Muscle of leg (tissue), 11 donors: ENCODE measurements around the gene SPATS2. TPM values are rescaled to one million over a fixed set of nuclear protein-coding genes. Genes with fewer than 3 reads are reported as not detected.
"Not testable (repeated sequence)": the region's sequence is repeated elsewhere in the genome, so short reads cannot be mapped to it uniquely, and the experiment has no call there.

Source experiments
- DNase-seq: peaks from one replicate; pipeline ENCODE4 v3.0.0; 2013
- H3K27ac ChIP-seq: one replicate; pipeline ENCODE4 v1.5.1; 2013; ENCODE audit warnings: mild to moderate bottlenecking, low read length, control low read depth
- H3K27me3 ChIP-seq: one replicate; pipeline ENCODE4 v1.6.1; 2013; ENCODE audit warnings: low read length; ENCODE audit not compliant: control insufficient read depth, insufficient read depth
- H3K36me3 ChIP-seq: one replicate; pipeline ENCODE4 v1.6.1; 2013; ENCODE audit warnings: low read length; ENCODE audit not compliant: control insufficient read depth, insufficient read depth
- H3K4me1 ChIP-seq: one replicate; pipeline ENCODE4 v1.6.1; 2013; ENCODE audit warnings: low read length; ENCODE audit not compliant: control insufficient read depth, insufficient read depth
- H3K4me3 ChIP-seq: one replicate; pipeline ENCODE4 v1.5.1; 2013; ENCODE audit warnings: low read length, control low read depth
- H3K9me3 ChIP-seq: replicated peaks from 2 replicates; pipeline ENCODE4 v1.6.1; 2013; ENCODE audit warnings: low read depth, low read length; ENCODE audit not compliant: control insufficient read depth
- WGBS: methylation state at CpG from one replicate; pipeline ENCODE4 v1.1.5; 2013; ENCODE audit warnings: missing lambda C conversion rate; ENCODE audit not compliant: insufficient coverage; 5-methylcytosine and 5-hydroxymethylcytosine counted together
- polyA plus RNA-seq, 8 donors: library from polyadenylated mRNA; unstranded; fragments of 120-200 nt; gene quantifications; one replicate each; pipeline versions ENCODE4 v1.2.1 to v1.2.3, GENCODE V29; 2013; ENCODE audit warnings: inconsistent platforms in 1 of 8, low replicate concordance in 1 of 8; ENCODE audit not compliant: insufficient read length in 8 of 8, insufficient read depth in 1 of 8
- total RNA-seq: library from RNA; stranded (reverse); fragments of 120-200 nt; gene quantifications from one replicate; pipeline ENCODE4 v1.2.4, GENCODE V29; 2013

The SPATS2 gene
- total and polyA plus RNA-seq, 9 donors = 18.8 to 42.1 (median 29.2) TPM

DNA sequence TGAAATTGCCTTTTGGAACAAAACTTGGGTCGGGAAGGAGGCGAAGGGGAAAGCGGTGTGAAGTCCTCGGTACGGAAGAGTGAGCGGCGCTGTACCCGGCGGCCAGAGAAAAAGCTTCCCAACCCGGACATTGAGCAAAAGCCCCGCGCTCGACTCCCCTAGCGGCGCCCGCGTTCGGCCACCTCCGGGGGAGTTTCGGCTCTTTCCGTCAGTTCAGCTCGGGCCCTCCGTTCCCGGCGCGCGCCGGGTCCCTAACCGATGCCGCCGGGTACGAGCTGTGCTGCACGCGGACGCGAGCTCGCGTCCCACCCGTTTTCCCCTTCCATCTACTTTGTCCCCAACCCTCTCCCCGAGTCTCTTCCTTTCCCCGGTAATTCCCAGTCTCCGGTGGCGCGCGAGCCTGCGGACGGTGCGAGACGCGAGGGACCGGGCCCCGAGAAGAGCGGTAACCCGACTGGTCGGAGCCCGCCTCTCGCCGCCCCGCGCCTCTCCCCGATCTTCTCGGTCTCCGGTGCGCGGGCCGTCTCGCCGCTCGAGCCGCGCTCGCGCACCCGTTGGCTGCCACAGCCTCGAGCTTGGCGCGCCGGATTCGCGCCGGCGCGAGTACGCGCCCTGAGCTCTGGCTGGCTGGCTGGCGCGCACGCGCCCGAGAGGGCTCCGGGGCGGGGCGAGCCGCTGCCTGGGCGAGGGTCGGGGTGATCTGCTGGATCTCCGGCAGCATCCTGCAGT lies 446 bp upstream of the SPATS2 start:
- under 1% methylated on average over 95 of the region's 97 CpGs for WGBS
- peak; percentile 98 for DNase-seq
- H3K36me3 ChIP-seq = no peaks in the 10 kb centered on the region

DNA sequence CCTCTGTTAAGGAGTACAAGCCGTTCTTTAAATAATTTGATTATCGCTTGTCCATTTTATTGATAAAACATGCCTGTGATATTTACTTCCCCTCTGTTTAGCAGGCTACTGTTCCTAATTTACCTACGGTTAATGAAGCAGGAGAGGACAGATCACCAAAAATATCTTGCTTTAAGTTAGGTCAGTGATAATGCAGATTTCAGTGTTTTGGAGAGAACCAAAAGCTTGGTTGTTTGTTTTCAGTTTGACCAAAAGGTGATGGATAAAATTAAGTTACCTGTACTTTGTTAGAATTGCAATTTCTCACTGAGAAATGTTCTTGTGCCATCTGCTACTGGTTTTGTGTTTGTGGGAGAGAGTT lies 958 bp downstream of the SPATS2 start:
- DNase-seq = no peak
- Histone ChIP-seq H3K27me3 (no peaks in the 10 kb centered on the region), H3K4me3 (peak overlapping the region; percentile 86), H3K9me3 (no peaks in the 10 kb centered on the region), H3K36me3 (no peaks in the 10 kb centered on the region), H3K4me1 (peaks cover 11% of the 10 kb centered on the region), H3K27ac (peak overlapping the region; percentile 98)
- WGBS = no CpG with 5 or more reads among the region's 3 CpGs

More for the DNA sequence above, 446 bp upstream of the SPATS2 start:
- Histone ChIP-seq H3K4me1 (peaks cover 11% of the 10 kb centered on the region), H3K9me3 (no peaks in the 10 kb centered on the region), H3K4me3 (peak overlapping the region; percentile 86), H3K27me3 (no peaks in the 10 kb centered on the region), H3K27ac (peak overlapping the region; percentile 98)

DNA sequence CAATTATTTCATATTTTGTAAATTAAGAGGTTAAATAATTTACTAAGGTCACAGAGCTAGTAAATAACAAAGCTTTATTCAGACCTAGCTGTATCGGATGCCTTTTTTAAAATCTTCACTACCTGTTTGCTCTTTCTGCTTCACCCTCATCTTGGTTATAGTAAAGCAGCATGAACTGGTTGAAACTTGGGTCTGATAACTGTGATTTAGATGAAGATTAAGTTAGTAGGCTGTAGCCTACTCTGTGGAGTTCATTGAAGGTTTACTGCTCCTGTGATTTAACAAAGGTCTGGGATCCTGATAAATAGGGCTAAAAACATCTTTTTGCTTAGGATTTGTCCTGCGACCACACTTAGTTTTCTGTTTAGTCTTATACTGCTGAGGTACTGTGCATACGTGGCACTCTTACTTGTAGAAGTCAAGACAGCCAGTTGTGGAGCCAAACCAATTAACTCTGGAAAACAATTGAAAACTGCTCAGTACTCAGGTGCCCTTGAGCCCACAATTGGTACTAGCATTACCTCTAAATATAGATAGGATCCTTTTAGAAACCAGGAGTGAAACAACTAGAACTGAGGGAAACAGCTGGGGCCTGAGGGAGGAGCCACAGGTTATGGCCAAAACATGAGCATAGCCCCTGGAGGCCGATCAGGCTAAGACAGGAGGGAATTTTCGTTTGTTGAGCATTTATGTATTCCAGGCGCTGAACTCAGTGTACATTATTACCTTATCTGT lies 2.3 kb downstream of the SPATS2 start:
- Histone ChIP-seq H3K4me3 (no peak overlapping the region), H3K9me3 (no peaks in the 10 kb centered on the region), H3K4me1 (peaks cover 11% of the 10 kb centered on the region), H3K27me3 (no peaks in the 10 kb centered on the region), H3K36me3 (no peaks in the 10 kb centered on the region), H3K27ac (peak overlapping the region; percentile 78)
- DNase-seq = peak; percentile 82
- WGBS = 20% methylated on average over 1 of the region's 6 CpGs

DNA sequence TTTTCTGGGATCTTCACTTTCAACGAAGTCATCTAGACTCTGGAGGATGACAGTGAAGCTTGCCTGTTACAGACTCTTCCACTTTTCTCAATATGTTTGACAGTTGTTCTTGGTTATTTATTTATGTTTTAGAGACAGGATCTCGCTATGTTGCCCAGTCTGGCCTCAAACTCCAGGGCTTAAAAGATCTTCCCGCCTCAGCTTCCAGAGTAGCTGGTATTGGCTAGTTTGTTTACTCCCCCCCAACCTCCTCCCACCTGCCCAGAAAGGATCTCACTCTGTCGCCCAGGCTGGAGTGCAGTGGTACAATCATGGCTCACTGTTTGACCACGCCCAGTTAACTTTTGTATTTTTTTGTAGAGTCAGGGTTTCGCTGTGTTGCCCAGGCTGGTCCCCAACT lies 3.3 kb downstream of the SPATS2 start:
- Histone ChIP-seq H3K36me3 (no peaks in the 10 kb centered on the region), H3K4me1 (peaks cover 11% of the 10 kb centered on the region), H3K4me3 (no peak overlapping the region), H3K27me3 (no peaks in the 10 kb centered on the region), H3K27ac (no peak overlapping the region), H3K9me3 (no peaks in the 10 kb centered on the region)
- DNase-seq = no peak
- WGBS = 100% methylated on average over 2 of the region's 6 CpGs

DNA sequence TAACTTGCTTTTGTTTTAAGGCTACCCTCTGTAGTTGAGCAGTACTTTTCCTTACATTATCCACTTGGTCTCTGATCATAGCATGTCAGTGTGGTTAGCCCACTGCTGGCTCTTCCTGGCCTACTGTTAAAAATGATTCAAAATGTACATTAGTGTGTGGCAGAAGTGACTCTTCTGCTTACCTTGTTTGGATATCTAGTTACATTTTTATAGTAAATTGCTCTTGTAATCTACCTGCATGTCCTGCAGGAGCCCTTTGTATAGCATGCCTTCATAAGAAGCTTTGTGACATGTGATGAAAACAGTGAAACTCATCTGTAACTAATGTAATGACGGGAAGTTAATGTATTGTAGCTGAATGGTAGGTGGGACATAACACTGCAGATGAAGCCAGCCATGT lies 8.1 kb downstream of the SPATS2 start:
- Histone ChIP-seq H3K27ac (no peak overlapping the region), H3K9me3 (no peaks in the 10 kb centered on the region), H3K4me1 (no peaks in the 10 kb centered on the region), H3K27me3 (no peaks in the 10 kb centered on the region), H3K4me3 (no peak overlapping the region), H3K36me3 (no peaks in the 10 kb centered on the region)
- DNase-seq = no peak
- WGBS = 71% methylated on average over 1 of the region's 1 CpG

DNA sequence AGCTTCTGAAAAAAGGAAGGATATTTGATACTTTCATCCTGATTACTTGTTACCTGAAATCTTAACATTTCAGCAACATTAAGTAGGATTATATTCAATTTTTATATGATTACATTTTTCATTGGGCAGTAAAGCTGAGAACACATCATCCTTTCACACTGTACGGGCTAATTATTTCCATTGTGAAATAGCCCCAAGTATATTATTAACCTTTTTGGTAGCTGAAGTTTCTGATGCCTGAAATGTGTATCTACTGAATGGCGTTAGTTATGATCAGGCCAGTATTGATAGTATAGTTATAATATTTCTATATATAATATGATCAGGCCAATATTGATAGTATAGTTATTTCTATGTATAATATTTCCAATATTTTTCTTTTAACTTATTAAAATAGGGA lies 10.1 kb downstream of the SPATS2 start:
- no peaks in the 10 kb centered on the region for H3K9me3 ChIP-seq
- no peaks in the 10 kb centered on the region for H3K36me3 ChIP-seq
- H3K27me3 ChIP-seq = no peaks in the 10 kb centered on the region
- no peaks in the 10 kb centered on the region for H3K4me1 ChIP-seq
- no peak overlapping the region for H3K4me3 ChIP-seq
- no peak for DNase-seq
- H3K27ac ChIP-seq = no peak overlapping the region
- WGBS = no CpG with 5 or more reads among the region's 2 CpGs

DNA sequence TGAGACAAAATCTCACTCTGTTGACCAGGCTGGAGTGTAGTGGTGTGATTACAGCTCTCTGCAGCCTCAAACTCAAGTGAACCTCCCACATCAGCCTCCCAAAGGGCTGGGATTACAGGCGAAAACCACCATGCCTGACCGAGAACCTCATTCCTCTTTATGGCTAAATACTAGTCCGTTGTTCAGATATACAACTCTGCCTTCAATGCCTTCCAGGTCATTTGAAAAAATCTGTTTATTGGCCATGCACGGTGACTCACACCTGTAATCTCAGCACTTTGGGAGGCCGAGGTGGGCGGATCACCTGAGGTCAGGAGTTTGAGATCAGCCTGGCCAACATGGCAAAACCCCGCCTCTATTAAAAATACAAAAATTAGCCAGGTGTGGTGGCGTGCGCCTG lies 12.9 kb downstream of the SPATS2 start:
- not testable (repeated sequence) for H3K9me3 ChIP-seq, H3K4me1 ChIP-seq, H3K27ac ChIP-seq, H3K36me3 ChIP-seq, H3K27me3 ChIP-seq, DNase-seq, H3K4me3 ChIP-seq
- WGBS = 94% methylated on average over 8 of the region's 9 CpGs

DNA sequence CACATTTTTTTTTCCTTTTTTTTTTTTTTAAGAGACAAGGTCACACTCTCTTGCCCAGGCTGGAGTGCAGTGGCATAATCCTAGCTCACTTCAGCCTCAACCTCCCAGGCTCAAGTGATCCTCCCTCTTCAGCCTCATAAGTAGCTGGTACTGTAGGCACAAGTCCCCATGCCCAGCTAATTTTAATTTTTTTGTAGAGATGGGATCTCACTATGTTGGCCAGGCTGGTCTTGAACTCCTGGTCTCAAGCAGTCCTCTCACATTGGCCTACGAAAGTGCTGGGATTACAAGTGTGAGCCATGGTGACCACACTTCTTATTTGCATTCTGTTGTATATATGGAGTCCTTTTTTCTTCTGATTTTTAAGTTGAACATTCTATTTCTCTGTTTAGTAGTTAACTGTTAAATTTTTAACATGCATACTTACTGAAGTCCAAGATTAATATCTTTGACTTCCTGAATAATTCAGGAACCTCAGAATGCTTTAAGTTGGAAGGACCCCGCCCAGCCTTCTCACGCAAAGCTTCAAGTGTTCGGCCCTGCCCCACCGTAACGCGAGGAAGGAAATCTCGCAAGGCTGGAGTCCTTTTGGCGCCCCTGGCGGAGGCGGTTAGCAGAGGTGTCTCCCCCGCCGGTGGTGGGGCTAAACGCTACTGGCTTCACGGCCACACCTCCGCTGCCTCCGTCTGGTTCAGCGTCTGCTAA lies 21.6 kb downstream of the SPATS2 start:
- no peaks in the 10 kb centered on the region for H3K36me3 ChIP-seq
- H3K4me3 ChIP-seq = no peak overlapping the region
- H3K9me3 ChIP-seq = no peaks in the 10 kb centered on the region
- 58% methylated on average over 17 of the region's 18 CpGs for WGBS
- DNase-seq = no peak
- no peak overlapping the region for H3K27ac ChIP-seq
- H3K4me1 ChIP-seq = no peaks in the 10 kb centered on the region
- H3K27me3 ChIP-seq = no peaks in the 10 kb centered on the region

DNA sequence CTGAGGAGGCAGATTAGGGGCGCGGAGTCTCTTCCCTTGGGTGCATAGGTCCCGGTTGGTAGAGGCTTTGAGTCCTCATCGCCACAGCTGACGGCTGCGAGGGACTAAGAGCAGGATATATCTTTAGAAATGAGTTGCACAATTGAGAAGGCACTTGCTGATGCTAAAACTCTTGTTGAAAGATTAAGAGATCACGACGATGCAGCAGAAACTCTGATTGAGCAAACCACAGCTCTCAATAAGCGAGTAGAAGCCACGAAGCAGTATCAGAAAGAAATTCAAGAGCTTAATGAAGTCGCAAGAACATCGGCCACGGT lies 22.1 kb downstream of the SPATS2 start:
- no peaks in the 10 kb centered on the region for H3K9me3 ChIP-seq
- no peaks in the 10 kb centered on the region for H3K27me3 ChIP-seq
- H3K4me3 ChIP-seq = no peak overlapping the region
- no peaks in the 10 kb centered on the region for H3K4me1 ChIP-seq
- H3K27ac ChIP-seq = no peak overlapping the region
- 76% methylated on average over 9 of the region's 13 CpGs for WGBS
- H3K36me3 ChIP-seq = no peaks in the 10 kb centered on the region
- no peak for DNase-seq

DNA sequence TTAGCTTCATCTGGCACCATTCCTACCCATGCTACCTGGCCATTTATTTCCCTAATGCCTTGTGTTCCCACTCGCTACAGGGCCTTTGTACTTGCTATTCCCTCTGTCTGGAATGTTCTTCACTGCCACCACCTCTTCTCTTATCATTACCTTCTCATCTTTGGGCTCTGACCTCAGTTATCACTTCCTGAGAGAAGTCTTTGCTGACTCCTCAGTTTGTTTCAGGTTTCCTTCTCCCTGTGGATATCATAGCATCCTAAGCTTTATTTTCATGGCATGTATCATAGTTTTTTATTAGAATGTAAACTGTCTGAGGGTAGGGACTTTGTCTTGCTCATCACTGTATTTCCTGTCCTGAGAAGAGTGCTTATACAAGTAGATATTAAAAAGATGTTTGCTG lies 29.7 kb downstream of the SPATS2 start:
- no peak for DNase-seq
- Histone ChIP-seq H3K36me3 (no peaks in the 10 kb centered on the region), H3K4me3 (no peak overlapping the region), H3K27ac (no peak overlapping the region), H3K4me1 (no peaks in the 10 kb centered on the region), H3K9me3 (peaks cover 2% of the 10 kb centered on the region), H3K27me3 (no peaks in the 10 kb centered on the region)
- 100% methylated on average over 1 of the region's 1 CpG for WGBS
